Gastrocnemius medialis (tissue), 4 donors: Measurements from ENCODE around the gene MBL2.

ENCODE experiments used
- POLR2A ChIP-seq, 2 donors: fragments of 450-650 bp; IDR thresholded peaks; one replicate each; pipeline ENCODE4 v1.6.1; 2017; ENCODE audit warnings: antibody characterized with exemption in 2 of 2, mild to moderate bottlenecking in 2 of 2, moderate library complexity in 2 of 2
- TF ChIP-seq, protein P1 (sequence below), 5 experiments: fragments of 450-650 bp in 3 of 5; fragments of 200-600 bp in 2 of 5; sonication (generic) in 2 of 5; IDR thresholded peaks in 4 of 5; conservative IDR thresholded peaks in 1 of 5; 1 replicate in 4 of 5; 2 replicates in 1 of 5; pipeline ENCODE4 v1.5.1; 2016 to 2019; ENCODE audit warnings: antibody characterized with exemption in 5 of 5, mild to moderate bottlenecking in 3 of 5, moderate library complexity in 3 of 5

DNA sequence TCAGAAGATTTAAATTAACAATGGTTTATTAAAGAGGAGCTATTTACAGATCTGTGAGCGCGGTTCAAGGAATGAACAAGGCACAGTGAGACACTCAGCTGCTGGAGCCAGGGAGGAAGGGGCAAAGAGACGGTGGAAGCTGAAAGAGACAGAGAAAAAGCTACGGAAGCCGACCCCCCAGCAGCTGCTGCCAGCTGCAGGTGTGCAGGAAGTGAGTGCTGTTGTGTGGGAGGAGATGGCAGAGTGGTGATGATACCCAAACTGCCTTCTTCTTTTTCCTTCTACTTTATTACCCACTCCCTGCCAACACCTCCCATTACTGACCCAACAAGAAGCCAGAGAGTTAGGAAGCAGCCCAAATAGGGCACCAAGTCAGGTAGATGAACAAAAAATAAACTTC, 41.9 kb upstream of the MBL2 start:
- TF ChIP-seq, protein P1, sequence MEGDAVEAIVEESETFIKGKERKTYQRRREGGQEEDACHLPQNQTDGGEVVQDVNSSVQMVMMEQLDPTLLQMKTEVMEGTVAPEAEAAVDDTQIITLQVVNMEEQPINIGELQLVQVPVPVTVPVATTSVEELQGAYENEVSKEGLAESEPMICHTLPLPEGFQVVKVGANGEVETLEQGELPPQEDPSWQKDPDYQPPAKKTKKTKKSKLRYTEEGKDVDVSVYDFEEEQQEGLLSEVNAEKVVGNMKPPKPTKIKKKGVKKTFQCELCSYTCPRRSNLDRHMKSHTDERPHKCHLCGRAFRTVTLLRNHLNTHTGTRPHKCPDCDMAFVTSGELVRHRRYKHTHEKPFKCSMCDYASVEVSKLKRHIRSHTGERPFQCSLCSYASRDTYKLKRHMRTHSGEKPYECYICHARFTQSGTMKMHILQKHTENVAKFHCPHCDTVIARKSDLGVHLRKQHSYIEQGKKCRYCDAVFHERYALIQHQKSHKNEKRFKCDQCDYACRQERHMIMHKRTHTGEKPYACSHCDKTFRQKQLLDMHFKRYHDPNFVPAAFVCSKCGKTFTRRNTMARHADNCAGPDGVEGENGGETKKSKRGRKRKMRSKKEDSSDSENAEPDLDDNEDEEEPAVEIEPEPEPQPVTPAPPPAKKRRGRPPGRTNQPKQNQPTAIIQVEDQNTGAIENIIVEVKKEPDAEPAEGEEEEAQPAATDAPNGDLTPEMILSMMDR (IDR thresholded peaks at IDR 0.05 in 4 of 5, conservative IDR thresholded peaks at IDR 0.05 in 1 of 5), result no peak
- no peak for TF ChIP-seq POLR2A (IDR thresholded peaks at IDR 0.05)
